ENCODE data around the gene RIC1. TPM values are rescaled to one million over a fixed set of nuclear protein-coding genes. Genes with fewer than 3 reads are reported as not detected.

RIC1 gene
- total RNA-seq, 3 donors from 2014 or later: 42.6 to 74.5 (median 53.1) TPM

DNA sequence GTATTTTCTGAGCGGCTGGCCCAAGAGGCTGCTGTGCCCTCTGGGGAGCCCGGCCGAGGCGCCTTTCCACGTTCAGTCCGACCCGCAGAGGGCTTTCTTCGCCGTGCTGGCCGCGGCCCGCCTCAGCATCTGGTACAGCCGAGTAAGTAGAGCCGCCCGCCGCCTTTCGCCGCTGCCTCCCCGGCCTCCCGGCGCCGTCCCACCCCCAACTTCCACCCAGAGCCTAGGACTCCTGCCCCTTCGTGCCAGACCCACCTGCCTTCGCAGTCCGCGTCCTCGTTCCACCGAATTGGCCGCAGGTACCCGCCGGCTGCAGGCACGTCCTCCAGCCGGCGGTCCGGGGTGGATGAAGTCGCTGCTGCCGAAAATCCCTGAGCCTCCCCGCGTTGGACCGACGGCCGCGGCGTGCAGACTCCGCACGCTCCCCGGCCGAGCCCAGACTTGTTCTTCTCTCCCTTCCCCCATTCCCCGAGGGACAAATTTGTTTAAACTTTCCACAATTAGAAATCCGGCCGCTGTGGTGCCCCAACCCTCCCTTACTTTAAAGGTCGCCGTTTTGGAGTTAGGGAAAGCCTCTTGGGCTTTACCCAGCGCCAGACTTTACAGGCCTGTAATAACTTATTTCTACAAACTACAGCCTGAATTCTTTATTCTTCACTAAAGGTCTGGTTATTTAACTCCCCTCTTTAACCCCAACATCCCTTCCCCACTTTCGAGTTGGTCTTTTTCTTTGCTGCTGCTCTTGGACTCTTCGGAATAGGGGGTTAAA is 589 bp downstream of the RIC1 start:
- Histone ChIP-seq H3K4me3 (peak overlapping the region; percentile 78 to 96 (median 96)), H3K4me1 (peaks cover 0 to 4% of the 10 kb centered on the region in 2 donors), H3K27ac (peak overlapping the region; percentile 94 to 97), H3K27me3 (no peaks in the 10 kb centered on the region), H3K36me3 (no peaks in the 10 kb centered on the region), H3K9me3 (no peaks in the 10 kb centered on the region)
- TF ChIP-seq CTCF (IDR thresholded peaks at IDR 0.05) (no peak), POLR2AphosphoS5 (IDR thresholded peaks at IDR 0.05) (peak in 1 of 3 donors; percentile 37), POLR2A (IDR thresholded peaks at IDR 0.05) (no peak)
- DNase-seq (ENCODE audit: low spot score in 2 of 2): peak; percentile 27 to 53
- intact Hi-C loops (cut with DNase I; ENCODE audit: low total_unique reads): no loop called here

DNA sequence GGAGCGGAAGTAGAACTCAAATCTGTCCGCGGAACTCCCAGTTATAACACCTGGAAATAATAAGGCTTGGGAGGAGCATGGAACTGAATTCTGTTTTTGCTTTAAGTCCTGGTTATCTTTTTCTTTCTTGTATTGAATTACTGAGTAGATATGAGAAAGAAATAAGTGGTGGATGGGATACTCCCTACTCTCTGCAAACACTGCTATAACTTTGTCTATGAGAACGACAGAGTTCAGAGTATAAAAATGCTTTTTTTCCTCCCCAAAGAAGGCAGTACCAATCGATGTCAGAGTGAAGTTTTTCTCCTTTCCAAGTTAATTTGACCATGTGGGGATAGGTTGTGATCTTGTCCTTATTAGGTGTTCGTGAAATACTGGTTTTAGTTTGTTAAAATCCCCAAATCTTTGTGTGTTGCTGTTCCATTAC is 1.2 kb downstream of the RIC1 start:
- H3K4me1 ChIP-seq: peaks cover 0 to 4% of the 10 kb centered on the region in 2 donors
- intact Hi-C loops (cut with DNase I; ENCODE audit: low total_unique reads): no loop called here
- peaks cover 2 to 3% of the 10 kb centered on the region in 2 donors for H3K9me3 ChIP-seq
- peak overlapping the region; percentile 94 to 97 for H3K27ac ChIP-seq
- H3K27me3 ChIP-seq: no peaks in the 10 kb centered on the region
- no peak for DNase-seq (ENCODE audit: low spot score in 2 of 2)
- peak overlapping the region; percentile 78 to 96 (median 96) for H3K4me3 ChIP-seq
- TF ChIP-seq POLR2A (IDR thresholded peaks at IDR 0.05): no peak
- TF ChIP-seq CTCF (IDR thresholded peaks at IDR 0.05): no peak
- no peak for TF ChIP-seq POLR2AphosphoS5 (IDR thresholded peaks at IDR 0.05)
- no peaks in the 10 kb centered on the region for H3K36me3 ChIP-seq

GRCh38 chr9:5631026-5631425 is 2.1 kb downstream of the RIC1 start:
- DNase-seq (ENCODE audit: low spot score in 2 of 2): no peak
- Histone ChIP-seq H3K36me3 (no peaks in the 10 kb centered on the region), H3K4me3 (peak overlapping the region in 2 of 3 donors; percentile 78 to 96), H3K27ac (no peak overlapping the region), H3K4me1 (peaks cover 0 to 4% of the 10 kb centered on the region in 2 donors), H3K27me3 (no peaks in the 10 kb centered on the region), H3K9me3 (peaks cover 9 to 11% of the 10 kb centered on the region in 2 donors)
- intact Hi-C loops (cut with DNase I; ENCODE audit: low total_unique reads): no loop called here
- TF ChIP-seq POLR2A (IDR thresholded peaks at IDR 0.05): no peak
- no peak for TF ChIP-seq CTCF (IDR thresholded peaks at IDR 0.05)
- TF ChIP-seq POLR2AphosphoS5 (IDR thresholded peaks at IDR 0.05): no peak

GRCh38 chr9:5632540-5632939 is 3.6 kb downstream of the RIC1 start:
- H3K4me1 ChIP-seq: no peaks in the 10 kb centered on the region
- no peaks in the 10 kb centered on the region for H3K36me3 ChIP-seq
- intact Hi-C loops (cut with DNase I; ENCODE audit: low total_unique reads): no loop called here
- no peaks in the 10 kb centered on the region for H3K27me3 ChIP-seq
- H3K27ac ChIP-seq: no peak overlapping the region
- TF ChIP-seq POLR2AphosphoS5 (IDR thresholded peaks at IDR 0.05) (no peak), CTCF (IDR thresholded peaks at IDR 0.05) (no peak), POLR2A (IDR thresholded peaks at IDR 0.05) (no peak)
- H3K4me3 ChIP-seq: no peak overlapping the region
- DNase-seq (ENCODE audit: low spot score in 2 of 2): no peak
- peaks cover 9 to 13% of the 10 kb centered on the region in 2 donors for H3K9me3 ChIP-seq

GRCh38 chr9:5633243-5633642 is 4.3 kb downstream of the RIC1 start:
- Histone ChIP-seq H3K27me3 (no peaks in the 10 kb centered on the region), H3K4me1 (no peaks in the 10 kb centered on the region), H3K27ac (no peak overlapping the region), H3K9me3 (peaks cover 9 to 20% of the 10 kb centered on the region in 2 donors), H3K36me3 (no peaks in the 10 kb centered on the region), H3K4me3 (no peak overlapping the region)
- no peak for DNase-seq (ENCODE audit: low spot score in 2 of 2)
- no peak for TF ChIP-seq POLR2AphosphoS5 (IDR thresholded peaks at IDR 0.05)
- TF ChIP-seq CTCF (IDR thresholded peaks at IDR 0.05): no peak
- TF ChIP-seq POLR2A (IDR thresholded peaks at IDR 0.05): no peak
- intact Hi-C loops (cut with DNase I; ENCODE audit: low total_unique reads): no loop called here

Data from breast epithelium (tissue), 4 donors.